ENCODE results near the gene HSD17B2.

DNA sequence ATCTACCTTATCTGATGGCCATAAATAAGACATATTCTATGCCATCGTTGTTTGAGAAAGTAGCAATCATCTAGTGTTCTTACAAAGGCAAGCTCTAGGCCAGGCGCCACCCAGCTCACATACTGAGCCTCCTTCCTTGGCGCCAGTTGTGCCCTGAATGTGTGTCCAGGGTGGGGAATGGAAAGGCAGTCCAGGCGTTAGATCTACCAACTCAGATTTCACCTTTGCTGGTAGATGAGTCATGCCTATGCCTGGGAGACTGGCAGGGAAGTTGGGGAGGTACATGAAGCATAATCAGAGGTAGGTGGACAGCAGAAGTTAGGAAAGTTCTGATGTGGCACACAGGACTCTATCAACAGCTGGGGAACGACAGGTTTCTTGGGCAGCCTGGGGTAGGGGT lies 47.3 kb upstream of the HSD17B2 start:
- TF ChIP-seq, protein P1, sequence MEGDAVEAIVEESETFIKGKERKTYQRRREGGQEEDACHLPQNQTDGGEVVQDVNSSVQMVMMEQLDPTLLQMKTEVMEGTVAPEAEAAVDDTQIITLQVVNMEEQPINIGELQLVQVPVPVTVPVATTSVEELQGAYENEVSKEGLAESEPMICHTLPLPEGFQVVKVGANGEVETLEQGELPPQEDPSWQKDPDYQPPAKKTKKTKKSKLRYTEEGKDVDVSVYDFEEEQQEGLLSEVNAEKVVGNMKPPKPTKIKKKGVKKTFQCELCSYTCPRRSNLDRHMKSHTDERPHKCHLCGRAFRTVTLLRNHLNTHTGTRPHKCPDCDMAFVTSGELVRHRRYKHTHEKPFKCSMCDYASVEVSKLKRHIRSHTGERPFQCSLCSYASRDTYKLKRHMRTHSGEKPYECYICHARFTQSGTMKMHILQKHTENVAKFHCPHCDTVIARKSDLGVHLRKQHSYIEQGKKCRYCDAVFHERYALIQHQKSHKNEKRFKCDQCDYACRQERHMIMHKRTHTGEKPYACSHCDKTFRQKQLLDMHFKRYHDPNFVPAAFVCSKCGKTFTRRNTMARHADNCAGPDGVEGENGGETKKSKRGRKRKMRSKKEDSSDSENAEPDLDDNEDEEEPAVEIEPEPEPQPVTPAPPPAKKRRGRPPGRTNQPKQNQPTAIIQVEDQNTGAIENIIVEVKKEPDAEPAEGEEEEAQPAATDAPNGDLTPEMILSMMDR (IDR thresholded peaks at IDR 0.05): no peak
- no peak for TF ChIP-seq ZFX (IDR thresholded peaks at IDR 0.05; ENCODE audit: borderline replicate concordance)

Measured in 22Rv1 (cell line).